ENCODE results near the gene APEX1. TPM values are rescaled to one million over a fixed set of nuclear protein-coding genes. Genes with fewer than 3 reads are reported as not detected.
"Not testable (repeated sequence)": the region's sequence is repeated elsewhere in the genome, so short reads cannot be mapped to it uniquely, and the experiment has no call there.

The APEX1 gene
- total RNA-seq, 1 donor from 2014 or later = 64.2 TPM

DNA sequence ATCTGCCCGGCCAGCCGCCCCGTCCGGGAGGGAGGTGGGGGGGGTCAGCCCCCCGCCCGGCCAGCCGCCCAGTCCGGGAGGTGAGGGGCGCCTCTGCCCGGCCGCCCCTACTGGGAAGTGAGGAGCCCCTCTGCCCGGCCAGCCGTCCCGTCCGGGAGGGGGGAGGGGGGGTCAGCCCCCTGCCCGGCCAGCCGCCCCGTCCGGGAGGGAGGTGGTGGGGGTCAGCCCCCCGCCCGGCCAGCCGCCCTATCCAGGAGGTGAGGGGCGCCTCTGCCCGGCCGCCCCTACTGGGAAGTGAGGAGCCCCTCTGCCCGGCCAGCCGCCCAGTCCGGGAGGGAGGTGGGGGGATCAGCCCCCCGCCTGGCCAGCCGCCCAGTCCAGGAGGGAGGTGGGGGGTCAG lies 51.2 kb downstream of the APEX1 start:
- H3K9me3 ChIP-seq (ENCODE audit: control insufficient read depth in 3 of 3, low read length in 3 of 3); H3K4me1 ChIP-seq (ENCODE audit: control insufficient read depth in 3 of 3, insufficient read depth in 3 of 3, low read length in 3 of 3); H3K27me3 ChIP-seq (ENCODE audit: control insufficient read depth in 3 of 3, insufficient read depth in 3 of 3, low read length in 3 of 3); H3K4me3 ChIP-seq (ENCODE audit: low read length in 3 of 3); H3K9ac ChIP-seq (ENCODE audit: low read depth in 1 of 3, low read length in 3 of 3); H3K36me3 ChIP-seq (ENCODE audit: control insufficient read depth in 3 of 3, insufficient read depth in 3 of 3, low read length in 3 of 3); H3K27ac ChIP-seq (ENCODE audit: low read depth, low read length): not testable (repeated sequence)

GRCh38 chr14:20506752-20507151 lies 51.7 kb downstream of the APEX1 start:
- not testable (repeated sequence) for H3K9me3 ChIP-seq (ENCODE audit: control insufficient read depth in 3 of 3, low read length in 3 of 3); H3K27me3 ChIP-seq (ENCODE audit: control insufficient read depth in 3 of 3, insufficient read depth in 3 of 3, low read length in 3 of 3); H3K4me1 ChIP-seq (ENCODE audit: control insufficient read depth in 3 of 3, insufficient read depth in 3 of 3, low read length in 3 of 3); H3K4me3 ChIP-seq (ENCODE audit: low read length in 3 of 3); H3K9ac ChIP-seq (ENCODE audit: low read depth in 1 of 3, low read length in 3 of 3); H3K36me3 ChIP-seq (ENCODE audit: control insufficient read depth in 3 of 3, insufficient read depth in 3 of 3, low read length in 3 of 3); H3K27ac ChIP-seq (ENCODE audit: low read depth, low read length)

Small RNA genes lying within 50 kb of the gene (small RNA-seq; reads per million reads assigned to genes)
- not detected for gene RNA5SP382

Other genes starting within 250 kb of the APEX1 start
- not detected for gene OR11H6, start 231.5 kb upstream of the APEX1 start, total RNA-seq
- not detected for gene OR11H7, start 226.2 kb upstream of the APEX1 start, total RNA-seq
- gene OR11H4, start 215.9 kb upstream of the APEX1 start, total RNA-seq = not detected
- 16.7 TPM for gene TTC5, start 149.3 kb upstream of the APEX1 start, total RNA-seq
- gene CCNB1IP1, start 121.9 kb upstream of the APEX1 start, total RNA-seq = 57.4 TPM
- gene PARP2, start 111.6 kb upstream of the APEX1 start, total RNA-seq = 8.4 TPM
- 10.4 TPM for gene TEP1, start 41.7 kb upstream of the APEX1 start, total RNA-seq
- gene KLHL33, start 19.1 kb upstream of the APEX1 start, total RNA-seq = 2.1 TPM
- 26.6 TPM for gene OSGEP, start 414 bp upstream of the APEX1 start, total RNA-seq
- gene PIP4P1, start 6.2 kb downstream of the APEX1 start, total RNA-seq = 13.0 TPM
- gene PNP, start 14.2 kb downstream of the APEX1 start, total RNA-seq = 13.6 TPM
- gene RNASE10, start 50.3 kb downstream of the APEX1 start, total RNA-seq = not detected
- gene RNASE9, start 105.8 kb downstream of the APEX1 start, total RNA-seq = not detected
- not detected for gene RNASE11, start 132.8 kb downstream of the APEX1 start, total RNA-seq
- gene RNASE12, start 136.2 kb downstream of the APEX1 start, total RNA-seq = not detected
- gene OR6S1, start 186.5 kb downstream of the APEX1 start, total RNA-seq = not detected
- 17.7 TPM for gene RNASE4, start 229.3 kb downstream of the APEX1 start, total RNA-seq
- gene ANG, start 233.5 kb downstream of the APEX1 start, total RNA-seq = 3.7 TPM

Data from skeletal muscle tissue (tissue), 5 donors.